PC-3 (cell line): ENCODE measurements around the gene IVNS1ABP. TPM values are rescaled to one million over a fixed set of nuclear protein-coding genes. Genes with fewer than 3 reads are reported as not detected.

ENCODE experiments used
- ATAC-seq: fragments of 200-7000 bp; cut with Tn5 transposase; 2 replicates; pipeline ENCODE4 v1.9.1; 2020; ENCODE audit warnings: mild to moderate bottlenecking, moderate library complexity
- BruUV-seq: library from RNA; stranded (reverse); fragments of 400-500 nt; replicated peaks from 2 replicates; lab custom pipeline; 2021; lab: Mats Ljungman, UMichigan
- CTCF ChIA-PET: fragments of 300-600 bp; sonication (Branson Sonifier 250); formaldehyde crosslinking; loops from one replicate; lab custom pipeline; 2022; ENCODE audit warnings: antibody characterized with exemption; lab: Charles Lee
- POLR2A ChIA-PET: fragments of 300-600 bp; sonication (Branson Sonifier 250); formaldehyde crosslinking; loops from one replicate; lab custom pipeline; 2022; ENCODE audit warnings: antibody characterized with exemption; ENCODE audit not compliant: unreplicated experiment; lab: Charles Lee
- DNase-seq: peaks from one replicate; pipeline ENCODE4 v3.0.0-alpha.2; 2015
- H2AFZ ChIP-seq: fragments of 300-600 bp; sonication (generic); 2 replicates; pipeline ENCODE4 v1.6.0; 2016; ENCODE audit warnings: antibody characterized with exemption, low read length
- H3F3A ChIP-seq: fragments of 300-600 bp; sonication (generic); one replicate; pipeline ENCODE4 v1.6.0; 2017; ENCODE audit warnings: antibody characterized with exemption, low read length, control low read depth, mild to moderate bottlenecking; ENCODE audit not compliant: unreplicated experiment
- H3K27ac ChIP-seq: fragments of 300-600 bp; sonication (generic); 2 replicates; pipeline ENCODE4 v1.5.1; 2016; ENCODE audit warnings: mild to moderate bottlenecking, low read length
- H3K27me3 ChIP-seq: fragments of 300-600 bp; sonication (generic); 2 replicates; pipeline ENCODE4 v1.6.1; 2016; ENCODE audit warnings: low read length, mixed read lengths
- H3K36me3 ChIP-seq: fragments of 300-600 bp; sonication (generic); 2 replicates; pipeline ENCODE4 v1.6.1; 2016; ENCODE audit warnings: low read depth, mixed run types, low read length, mixed read lengths
- H3K4me1 ChIP-seq: fragments of 300-600 bp; sonication (generic); 2 replicates; pipeline ENCODE4 v1.5.1; 2016; ENCODE audit warnings: low read length; ENCODE audit not compliant: insufficient read depth
- H3K4me2 ChIP-seq: fragments of 300-600 bp; sonication (generic); 2 replicates; pipeline ENCODE4 v1.6.0; 2016; ENCODE audit warnings: low read length
- H3K4me3 ChIP-seq: fragments of 300-600 bp; sonication (generic); 2 replicates; pipeline ENCODE4 v1.5.1; 2016; ENCODE audit warnings: mild to moderate bottlenecking, low read length, mixed read lengths
- H3K79me2 ChIP-seq: fragments of 300-600 bp; sonication (generic); 2 replicates; pipeline ENCODE4 v1.6.1; 2017; ENCODE audit warnings: low read length, mixed read lengths
- H3K9ac ChIP-seq: fragments of 300-600 bp; sonication (generic); 2 replicates; pipeline ENCODE4 v1.6.0; 2016; ENCODE audit warnings: mild to moderate bottlenecking, low read length
- H3K9me2 ChIP-seq: fragments of 300-600 bp; sonication (generic); replicated peaks from 2 replicates; pipeline ENCODE4 v1.6.1; 2016; ENCODE audit warnings: mixed run types, low read length, mixed read lengths
- H3K9me3 ChIP-seq: fragments of 300-600 bp; sonication (generic); 2 replicates; pipeline ENCODE4 v1.6.1; 2016; ENCODE audit warnings: low read length, mixed read lengths
- H4K20me1 ChIP-seq: fragments of 300-600 bp; sonication (generic); 2 replicates; pipeline ENCODE4 v1.6.1; 2016; ENCODE audit warnings: low read length, mixed read lengths
- CTCF ChIP-seq: fragments of 300-600 bp; sonication (generic); conservative IDR thresholded peaks from 2 replicates; pipeline ENCODE4 v1.5.1; 2017; ENCODE audit warnings: antibody characterized with exemption, low read depth, mild to moderate bottlenecking, low read length
- EZH2 ChIP-seq: fragments of 300-600 bp; sonication (generic); IDR thresholded peaks from one replicate; pipeline ENCODE4 v1.6.1; 2017; ENCODE audit warnings: antibody characterized with exemption, mild to moderate bottlenecking, low read length; ENCODE audit not compliant: unreplicated experiment
- EZH2phosphoT487 ChIP-seq: fragments of 300-600 bp; sonication (generic); IDR thresholded peaks from 2 replicates; pipeline ENCODE4 v1.6.1; 2018; ENCODE audit warnings: mild to moderate bottlenecking, antibody characterized with exemption, low read length, borderline replicate concordance
- intact Hi-C: fragments of 100-400 bp; cut with micrococcal nuclease; formaldehyde crosslinking; loops from 2 replicates; pipeline ENCODE4 v1.9.0; 2023
- total RNA-seq: library from RNA; depleted of rRNA; stranded (reverse); fragments of >200 nt; gene quantifications from 2 replicates; pipeline ENCODE4 v1.2.3, GENCODE V29; 2014

The IVNS1ABP gene
- total RNA-seq, 1 experiment from 2014 or later = 30.7 TPM

GRCh38 chr1:185263780-185264179 lies 53.3 kb downstream of the IVNS1ABP start:
- Histone ChIP-seq H3F3A (no peaks in the 10 kb centered on the region), H3K9ac (no peak overlapping the region), H3K4me3 (no peak overlapping the region), H3K27me3 (no peaks in the 10 kb centered on the region), H3K79me2 (no peaks in the 10 kb centered on the region), H3K4me1 (peaks cover 23% of the 10 kb centered on the region), H2AFZ (no peak overlapping the region), H3K36me3 (no peaks in the 10 kb centered on the region), H3K9me2 (no peaks in the 10 kb centered on the region), H3K9me3 (no peaks in the 10 kb centered on the region), H3K27ac (no peak overlapping the region), H3K4me2 (no peak overlapping the region), H4K20me1 (no peaks in the 10 kb centered on the region)
- ATAC-seq (no peak), DNase-seq (no peak)
- TF ChIP-seq EZH2 (no peak), CTCF (no peak), EZH2phosphoT487 (no peak)
- ChIA-PET CTCF (no interaction called here), POLR2A (no interaction called here)
- intact Hi-C loops = no loop called here
- BruUV-seq = no TSS peak

- no peaks in the 10 kb centered on the region for H3K79me2 ChIP-seq
- no peaks in the 10 kb centered on the region for H4K20me1 ChIP-seq
- TF ChIP-seq EZH2 = no peak
- no peak for TF ChIP-seq EZH2phosphoT487
- no peak for TF ChIP-seq CTCF
- peaks cover 27% of the 10 kb centered on the region for H3K4me1 ChIP-seq
- H3F3A ChIP-seq = no peaks in the 10 kb centered on the region
- no peak overlapping the region for H3K4me3 ChIP-seq
- no peaks in the 10 kb centered on the region for H3K9me3 ChIP-seq
- no peaks in the 10 kb centered on the region for H3K27me3 ChIP-seq
- intact Hi-C loops = no loop called here
- ChIA-PET POLR2A (no interaction called here), CTCF (no interaction called here)
- ATAC-seq (no peak), DNase-seq (no peak)
- H3K9ac ChIP-seq = no peak overlapping the region
- no TSS peak for BruUV-seq
- H3K4me2 ChIP-seq = no peak overlapping the region
- no peaks in the 10 kb centered on the region for H3K9me2 ChIP-seq
- no peaks in the 10 kb centered on the region for H3K36me3 ChIP-seq
- H3K27ac ChIP-seq = no peak overlapping the region
- no peak overlapping the region for H2AFZ ChIP-seq
These were observed 53.8 kb downstream of the IVNS1ABP start for GRCh38 chr1:185263292-185263691.

GRCh38 chr1:185262151-185262550 lies 54.9 kb downstream of the IVNS1ABP start:
- CTCF ChIA-PET = no interaction called here

More at GRCh38 chr1:185262151-185262550, 54.9 kb downstream of the IVNS1ABP start:
- Histone ChIP-seq H4K20me1 (no peaks in the 10 kb centered on the region), H3K27me3 (no peaks in the 10 kb centered on the region), H3K9ac (no peak overlapping the region), H3K4me3 (no peak overlapping the region), H3K4me1 (peaks cover 32% of the 10 kb centered on the region), H3K9me3 (no peaks in the 10 kb centered on the region), H3K4me2 (no peak overlapping the region), H3K27ac (no peak overlapping the region), H2AFZ (no peak overlapping the region), H3K36me3 (no peaks in the 10 kb centered on the region), H3K9me2 (no peaks in the 10 kb centered on the region), H3F3A (no peaks in the 10 kb centered on the region), H3K79me2 (no peaks in the 10 kb centered on the region)
- POLR2A ChIA-PET = no interaction called here
- no TSS peak for BruUV-seq
- TF ChIP-seq EZH2 = no peak
- TF ChIP-seq EZH2phosphoT487 = no peak
- TF ChIP-seq CTCF = no peak
- ATAC-seq (no peak), DNase-seq (no peak)
- intact Hi-C loops = no loop called here
